ENCODE data around the gene COL4A1. TPM values are rescaled to one million over a fixed set of nuclear protein-coding genes. Genes with fewer than 3 reads are reported as not detected.

COL4A1 gene
- total RNA-seq, 2 experiments from 2014 or later: 0.08 to 0.16 TPM

- Mint-ChIP-seq H3K4me1 (ENCODE audit: low read depth) (peaks cover 12% of the 10 kb centered on the region), H3K9me3 (no peaks in the 10 kb centered on the region), H3K36me3 (ENCODE audit: low read depth) (no peaks in the 10 kb centered on the region), H3K27me3 (peaks cover 49% of the 10 kb centered on the region), H3K27ac (no peak overlapping the region), H3K4me3 (no peak overlapping the region)
- peaks cover 19 to 22% of the 10 kb centered on the region in 2 experiments for H3K27me3 ChIP-seq (ENCODE audit: control insufficient read depth in 1 of 2, insufficient read depth in 2 of 2, low read length in 2 of 2)
- H3K36me3 ChIP-seq (ENCODE audit: insufficient read depth, low read length): no peaks in the 10 kb centered on the region
- H3K27ac ChIP-seq (ENCODE audit: low read depth in 1 of 2, low read length in 2 of 2): no peak overlapping the region
- CTCF ChIA-PET: no interaction called here
- peaks cover 15% of the 10 kb centered on the region for H3K4me1 ChIP-seq (ENCODE audit: insufficient read depth, low read length)
- intact Hi-C loops (cut with DNase I, micrococcal nuclease): no loop called here
- POLR2A ChIA-PET: no interaction called here
- no peak overlapping the region for H3K4me3 ChIP-seq (ENCODE audit: low read length)
- TF ChIP-seq CTCF (IDR thresholded peaks at IDR 0.05): no peak
- peaks cover 0 to 3% of the 10 kb centered on the region in 2 experiments for H3K9me3 ChIP-seq (ENCODE audit: control insufficient read depth in 1 of 2, insufficient read depth in 1 of 2, low read length in 2 of 2)
- ATAC-seq (ENCODE audit: poor library complexity): no peak
- no peak for DNase-seq
Observed at GRCh38 chr13:110133425-110134235, 173.3 kb downstream of the COL4A1 start.

- H3K4me3 ChIP-seq (ENCODE audit: low read length): no peak overlapping the region
- H3K27me3 Mint-ChIP-seq: peaks cover 52% of the 10 kb centered on the region
- no peak for TF ChIP-seq CTCF (IDR thresholded peaks at IDR 0.05)
- ATAC-seq (ENCODE audit: poor library complexity) (no peak), DNase-seq (no peak)
- H3K4me3 Mint-ChIP-seq: no peak overlapping the region
- H3K27ac ChIP-seq (ENCODE audit: low read depth in 1 of 2, low read length in 2 of 2): no peak overlapping the region
- ChIA-PET CTCF (no interaction called here), POLR2A (no interaction called here)
- peaks cover 6% of the 10 kb centered on the region for H3K4me1 Mint-ChIP-seq (ENCODE audit: low read depth)
- H3K36me3 Mint-ChIP-seq (ENCODE audit: low read depth): no peaks in the 10 kb centered on the region
- H3K36me3 ChIP-seq (ENCODE audit: insufficient read depth, low read length): no peaks in the 10 kb centered on the region
- intact Hi-C loops (cut with DNase I, micrococcal nuclease): no loop called here
- H3K4me1 ChIP-seq (ENCODE audit: insufficient read depth, low read length): peaks cover 7% of the 10 kb centered on the region
- H3K27ac Mint-ChIP-seq: no peak overlapping the region
- H3K9me3 Mint-ChIP-seq: no peaks in the 10 kb centered on the region
- H3K27me3 ChIP-seq (ENCODE audit: control insufficient read depth in 1 of 2, insufficient read depth in 2 of 2, low read length in 2 of 2): peaks cover 19 to 22% of the 10 kb centered on the region in 2 experiments
- H3K9me3 ChIP-seq (ENCODE audit: control insufficient read depth in 1 of 2, insufficient read depth in 1 of 2, low read length in 2 of 2): peaks cover 0 to 3% of the 10 kb centered on the region in 2 experiments
Observed at GRCh38 chr13:110132225-110132982, 174.6 kb downstream of the COL4A1 start.

GRCh38 chr13:110131424-110131823 lies 175.5 kb downstream of the COL4A1 start:
- Histone ChIP-seq H3K36me3 (ENCODE audit: insufficient read depth, low read length) (no peaks in the 10 kb centered on the region), H3K27me3 (ENCODE audit: control insufficient read depth in 1 of 2, insufficient read depth in 2 of 2, low read length in 2 of 2) (peaks cover 13 to 16% of the 10 kb centered on the region in 2 experiments), H3K4me3 (ENCODE audit: low read length) (no peak overlapping the region), H3K4me1 (ENCODE audit: insufficient read depth, low read length) (no peaks in the 10 kb centered on the region), H3K9me3 (ENCODE audit: control insufficient read depth in 1 of 2, insufficient read depth in 1 of 2, low read length in 2 of 2) (peaks cover 0 to 3% of the 10 kb centered on the region in 2 experiments), H3K27ac (ENCODE audit: low read depth in 1 of 2, low read length in 2 of 2) (no peak overlapping the region)
- CTCF ChIA-PET: no interaction called here
- POLR2A ChIA-PET: no interaction called here
- H3K4me3 Mint-ChIP-seq: no peak overlapping the region
- DNase-seq (no peak), ATAC-seq (ENCODE audit: poor library complexity) (no peak)
- H3K36me3 Mint-ChIP-seq (ENCODE audit: low read depth): no peaks in the 10 kb centered on the region
- no peaks in the 10 kb centered on the region for H3K9me3 Mint-ChIP-seq
- intact Hi-C loops (cut with DNase I, micrococcal nuclease): no loop called here
- H3K27ac Mint-ChIP-seq: no peak overlapping the region
- peaks cover 57% of the 10 kb centered on the region for H3K27me3 Mint-ChIP-seq
- TF ChIP-seq CTCF (IDR thresholded peaks at IDR 0.05): no peak
- peaks cover 3% of the 10 kb centered on the region for H3K4me1 Mint-ChIP-seq (ENCODE audit: low read depth)

All from CD4-positive, alpha-beta T cell (primary cell).